HUES64 (cell line): Measurements from ENCODE around the gene NAP1L1.
"Not testable (repeated sequence)": the region's sequence is repeated elsewhere in the genome, so short reads cannot be mapped to it uniquely, and the experiment has no call there.

Source experiments
- H3K27ac ChIP-seq: 2 replicates; pipeline ENCODE4 v1.7.0; 2013; ENCODE audit warnings: low read depth, low read length, inconsistent platforms
- H3K27me3 ChIP-seq: 2 replicates; pipeline ENCODE4 v1.6.1; 2013; ENCODE audit warnings: mild to moderate bottlenecking, low read length; ENCODE audit not compliant: insufficient read depth
- H3K36me3 ChIP-seq: 2 replicates; pipeline ENCODE4 v1.6.1; 2013; ENCODE audit warnings: mild to moderate bottlenecking, low read length; ENCODE audit not compliant: insufficient read depth
- H3K4me1 ChIP-seq: 2 replicates; pipeline ENCODE4 v1.6.1; 2013; ENCODE audit warnings: mild to moderate bottlenecking, low read length, moderate library complexity; ENCODE audit not compliant: insufficient read depth
- H3K4me3 ChIP-seq: 2 replicates; pipeline ENCODE4 v1.5.1; 2013; ENCODE audit warnings: mild to moderate bottlenecking, low read length, moderate library complexity
- H3K9ac ChIP-seq: 2 replicates; pipeline ENCODE4 v1.6.1; 2013; ENCODE audit warnings: mild to moderate bottlenecking, low read depth, low read length
- H3K9me3 ChIP-seq: 2 replicates; pipeline ENCODE4 v1.6.1; 2013; ENCODE audit warnings: low read depth, low read length; ENCODE audit not compliant: insufficient read depth
- WGBS: fragments of 150-250, 120-280 bp; methylation state at CpG from one replicate; pipeline ENCODE4 v1.1.7; 2013; ENCODE audit warnings: missing lambda C conversion rate; 5-methylcytosine and 5-hydroxymethylcytosine counted together

Gene NAP1L1

GRCh38 chr12:75996861-75997447 is 87.5 kb downstream of the NAP1L1 start:
- H3K4me1 ChIP-seq, result peaks cover 7% of the 10 kb centered on the region; the same call in 1 of the 2 replicates

GRCh38 chr12:75995691-75996090 is 88.8 kb downstream of the NAP1L1 start:
- no peaks in the 10 kb centered on the region for H3K36me3 ChIP-seq
- H3K27me3 ChIP-seq, result no peaks in the 10 kb centered on the region
- peaks cover 7% of the 10 kb centered on the region; the same call in 1 of the 2 replicates for H3K4me1 ChIP-seq
- H3K9me3 ChIP-seq, result no peaks in the 10 kb centered on the region
- no peak overlapping the region for H3K9ac ChIP-seq
- no peak overlapping the region for H3K4me3 ChIP-seq
- no peak overlapping the region for H3K27ac ChIP-seq

More at GRCh38 chr12:75996861-75997447, 87.5 kb downstream of the NAP1L1 start:
- WGBS, result no CpG with 5 or more reads among the region's 1 CpG
- Histone ChIP-seq H3K9me3 (no peaks in the 10 kb centered on the region), H3K27ac (no peak overlapping the region), H3K36me3 (no peaks in the 10 kb centered on the region), H3K4me3 (no peak overlapping the region), H3K9ac (no peak overlapping the region), H3K27me3 (no peaks in the 10 kb centered on the region)

GRCh38 chr12:75994069-75994740 is 90.3 kb downstream of the NAP1L1 start:
- Histone ChIP-seq H3K9ac (no peak overlapping the region), H3K27ac (no peak overlapping the region), H3K4me1 (peaks cover 7% of the 10 kb centered on the region; the same call in 1 of the 2 replicates), H3K4me3 (no peak overlapping the region), H3K27me3 (no peaks in the 10 kb centered on the region), H3K9me3 (no peaks in the 10 kb centered on the region), H3K36me3 (no peaks in the 10 kb centered on the region)
- 81% methylated on average over 4 of the region's 4 CpGs for WGBS

DNA sequence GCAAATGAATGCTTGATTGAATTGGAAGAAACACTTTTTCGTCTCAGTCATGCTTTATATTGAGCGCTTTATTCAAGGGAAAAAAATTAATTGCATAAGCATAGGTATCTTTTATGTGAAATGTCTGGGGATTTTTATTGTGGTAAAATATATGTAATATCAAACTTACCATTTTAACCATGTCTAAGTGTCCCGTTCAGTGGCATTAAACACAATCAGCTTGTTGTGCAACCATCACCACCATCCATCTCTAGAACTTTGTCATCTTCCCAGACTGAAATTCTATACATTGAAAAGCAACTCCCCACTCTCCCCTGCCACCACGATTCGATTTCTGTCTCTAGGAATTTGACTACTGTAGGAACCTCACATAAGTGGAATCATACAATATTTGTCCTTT is 92.7 kb downstream of the NAP1L1 start:
- H3K27me3 ChIP-seq, result no peaks in the 10 kb centered on the region
- no peak overlapping the region for H3K27ac ChIP-seq
- H3K36me3 ChIP-seq, result no peaks in the 10 kb centered on the region
- no peaks in the 10 kb centered on the region for H3K9me3 ChIP-seq
- WGBS, result 68% methylated on average over 5 of the region's 5 CpGs
- no peak overlapping the region for H3K4me3 ChIP-seq
- H3K9ac ChIP-seq, result no peak overlapping the region
- peaks cover 7% of the 10 kb centered on the region; the same call in 1 of the 2 replicates for H3K4me1 ChIP-seq

- no peaks in the 10 kb centered on the region for H3K27me3 ChIP-seq
- no peak overlapping the region for H3K9ac ChIP-seq
- no peak overlapping the region for H3K4me3 ChIP-seq
- H3K4me1 ChIP-seq, result peaks cover 16% of the 10 kb centered on the region
- no peak overlapping the region for H3K27ac ChIP-seq
- no peaks in the 10 kb centered on the region for H3K9me3 ChIP-seq
- no peaks in the 10 kb centered on the region for H3K36me3 ChIP-seq
- WGBS, result 93% methylated on average over 4 of the region's 4 CpGs
Measured at GRCh38 chr12:75990189-75990912, 94.1 kb downstream of the NAP1L1 start.

- H3K36me3 ChIP-seq, H3K4me1 ChIP-seq, H3K27me3 ChIP-seq, H3K4me3 ChIP-seq, H3K9ac ChIP-seq, H3K9me3 ChIP-seq, H3K27ac ChIP-seq: not testable (repeated sequence)
- WGBS, result 86% methylated on average over 1 of the region's 1 CpG
Measured at GRCh38 chr12:75987709-75988108, 96.8 kb downstream of the NAP1L1 start.
